GM10847 (cell line): ENCODE measurements around the gene WSB2.
A peak's percentile ranks its signal among the peaks of the same experiment; 100 is the strongest.

Experiments used
- POLR2A ChIP-seq: IDR thresholded peaks from 2 replicates; pipeline ENCODE4 v1.6.1; 2011; ENCODE audit not compliant: insufficient read length; ENCODE audit errors: extremely low read depth

Gene WSB2

DNA sequence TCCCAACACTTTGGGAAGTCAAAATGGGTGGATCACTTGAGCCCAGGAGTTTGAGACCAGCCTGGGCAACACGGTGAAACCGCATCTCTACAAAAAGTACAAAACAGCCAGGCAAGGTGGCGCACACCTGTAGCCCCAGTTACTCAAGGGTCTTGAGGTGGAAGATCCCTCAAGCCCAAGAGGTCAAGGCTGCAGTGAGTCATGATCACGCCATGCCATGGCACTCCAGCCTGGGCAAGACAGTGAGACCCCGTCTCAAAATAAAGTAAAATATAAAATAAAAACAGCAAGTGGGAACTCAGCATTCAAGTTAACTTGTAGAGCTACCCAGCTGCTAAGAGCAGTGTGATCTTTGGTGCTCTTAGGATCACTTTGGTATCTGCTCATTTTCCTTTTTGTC is 31.8 kb downstream of the WSB2 start:
- no peak for TF ChIP-seq POLR2A

DNA sequence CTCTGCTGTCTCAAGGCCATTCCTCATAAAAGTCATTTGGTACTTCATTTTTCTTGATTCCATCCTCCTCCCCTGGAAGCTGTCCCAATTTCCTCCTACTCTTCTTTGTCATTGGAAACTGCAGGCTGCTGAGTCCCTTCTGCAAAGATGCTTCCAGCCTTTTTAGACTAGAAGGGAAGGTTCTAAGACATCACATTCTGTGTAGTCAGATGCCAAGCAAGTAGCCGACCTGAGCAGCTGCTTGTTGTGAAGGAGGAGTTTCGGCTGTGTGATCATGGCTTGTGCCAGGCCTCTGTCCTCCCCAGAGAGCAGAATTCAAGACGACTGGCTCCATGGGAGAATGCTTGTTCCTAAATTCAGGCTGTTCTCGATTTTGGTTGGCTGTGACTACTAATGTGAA is 35.8 kb downstream of the WSB2 start:
- no peak for TF ChIP-seq POLR2A

DNA sequence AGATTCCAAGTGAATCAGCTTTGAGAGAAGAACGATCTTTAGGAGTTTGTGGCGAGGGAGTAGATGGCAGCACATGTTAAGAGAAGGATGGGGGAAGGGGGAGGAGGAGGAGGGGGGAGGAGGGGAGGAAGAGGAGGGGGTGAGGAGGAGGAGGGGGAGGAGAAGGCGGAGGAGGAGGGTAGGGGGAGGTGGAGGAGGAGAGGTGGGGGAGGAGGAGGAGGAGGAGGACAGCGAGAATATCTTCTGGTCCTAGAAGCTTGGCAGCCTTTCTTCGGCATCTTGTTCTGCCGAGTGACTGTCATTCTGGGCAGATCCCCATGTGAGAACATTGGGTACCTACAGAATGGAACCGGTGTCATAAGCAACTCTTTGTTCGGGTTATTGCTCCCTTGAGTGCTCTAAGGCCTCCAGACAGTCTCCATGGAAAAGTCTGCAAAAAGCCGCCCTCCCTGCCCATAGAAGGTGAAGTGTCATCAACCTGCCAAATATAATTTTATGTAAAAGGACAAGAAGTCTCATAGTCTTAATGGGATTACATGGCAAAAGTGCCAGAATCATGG is 37.6 kb downstream of the WSB2 start:
- no peak for TF ChIP-seq POLR2A

DNA sequence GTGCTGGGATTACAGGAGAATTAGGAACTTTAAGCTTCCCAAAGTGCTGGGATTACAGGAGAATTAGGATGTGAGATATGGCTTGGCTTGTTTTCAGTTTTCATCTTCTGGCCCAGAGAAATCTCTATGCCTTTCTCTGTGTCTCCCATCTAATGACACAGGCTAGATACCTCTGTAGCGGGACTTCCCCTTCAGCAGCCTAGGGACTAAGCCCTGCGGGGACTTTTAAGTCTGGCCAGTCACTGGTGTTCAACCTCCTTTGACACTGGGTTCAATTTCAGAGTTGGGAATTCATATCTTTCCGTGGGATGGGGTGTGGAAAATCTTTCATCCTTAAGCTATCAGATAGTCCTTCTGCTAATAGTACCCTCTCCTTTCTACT is 38.3 kb downstream of the WSB2 start:
- TF ChIP-seq POLR2A, result no peak

DNA sequence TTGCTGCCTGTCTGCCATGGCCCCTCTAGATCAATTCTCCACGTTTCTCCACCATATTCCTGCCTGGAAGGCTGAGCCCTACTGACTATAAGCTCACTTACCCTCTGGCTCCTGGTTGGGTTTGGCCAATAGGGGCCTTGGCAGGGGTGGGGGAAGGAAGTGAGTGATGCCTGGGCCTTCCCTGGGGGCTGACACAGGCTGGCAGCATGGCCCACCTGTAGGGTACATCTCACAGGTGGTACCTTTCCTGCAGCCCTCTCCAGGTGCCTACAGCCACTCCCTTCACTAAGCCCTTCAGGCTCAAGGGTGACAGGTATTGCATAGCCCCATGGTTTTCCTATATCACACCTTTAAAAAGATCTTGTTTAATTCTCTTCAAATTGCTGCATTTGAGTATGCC is 40.9 kb downstream of the WSB2 start:
- TF ChIP-seq POLR2A, result no peak

DNA sequence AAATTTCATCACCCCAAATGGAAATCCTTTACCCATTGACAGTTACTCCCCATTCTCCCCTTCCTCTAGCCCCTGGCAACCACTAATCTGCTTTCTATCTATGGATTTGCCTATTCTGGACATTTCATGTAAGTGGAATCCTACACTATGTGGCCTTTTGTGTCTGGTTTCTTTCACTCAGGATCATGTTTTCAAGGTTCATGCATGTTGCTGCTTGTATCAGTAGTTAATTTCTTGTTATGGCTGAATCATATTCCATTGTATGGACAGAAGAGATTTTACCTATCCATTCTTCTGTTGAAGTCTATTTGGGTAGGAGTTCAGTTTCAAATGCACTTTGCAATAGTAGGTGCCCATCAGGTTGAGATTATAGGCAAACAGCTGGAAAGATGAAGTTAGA is 43.1 kb downstream of the WSB2 start:
- no peak for TF ChIP-seq POLR2A

DNA sequence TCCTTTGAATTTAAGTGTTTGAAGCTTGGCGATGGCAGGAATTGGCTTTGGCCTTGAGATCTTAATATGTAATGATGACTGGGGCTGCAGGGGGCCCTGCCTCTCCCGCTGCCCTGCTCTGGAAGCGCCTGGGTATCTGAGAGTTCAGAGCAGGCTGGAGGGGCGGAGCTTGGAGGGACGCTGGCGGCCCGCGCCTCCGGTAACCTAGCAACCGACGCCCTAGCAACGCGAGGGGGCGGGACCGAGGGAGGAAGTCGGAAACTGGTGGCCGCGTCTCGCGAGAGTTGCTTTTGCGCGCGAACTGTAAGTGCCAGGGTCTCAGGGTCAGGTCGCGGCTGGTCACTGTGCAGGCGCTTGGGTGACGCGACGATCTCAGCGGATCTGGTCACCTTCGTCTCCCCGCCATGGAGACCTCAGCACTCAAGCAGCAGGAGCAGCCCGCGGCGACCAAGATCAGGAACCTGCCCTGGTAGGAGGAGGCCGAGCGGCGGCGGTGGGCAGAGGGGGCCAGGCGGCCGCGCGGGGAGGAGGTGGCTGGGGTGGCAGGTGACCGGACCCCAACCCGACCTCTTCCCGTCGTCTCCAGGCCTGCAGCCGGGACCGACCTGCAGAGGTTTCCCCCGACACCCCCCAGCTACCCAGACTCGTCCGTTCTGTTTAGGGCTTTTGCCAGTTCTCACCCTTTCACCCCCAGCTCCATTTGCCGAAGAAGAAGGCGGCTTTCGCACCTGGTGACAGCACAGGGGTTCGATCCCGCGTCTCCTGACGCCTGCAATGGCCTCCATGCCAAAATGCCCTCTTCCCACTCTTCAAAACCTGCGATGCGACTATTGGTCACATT is 44.3 kb downstream of the WSB2 start, which contains the start of gene RFC5:
RFC5 (plus strand) TSS at position 280 of the 841 bp plus-strand sequence; CDS start at position 405, 125 bp downstream.
- peak; percentile 76 for TF ChIP-seq POLR2A

DNA sequence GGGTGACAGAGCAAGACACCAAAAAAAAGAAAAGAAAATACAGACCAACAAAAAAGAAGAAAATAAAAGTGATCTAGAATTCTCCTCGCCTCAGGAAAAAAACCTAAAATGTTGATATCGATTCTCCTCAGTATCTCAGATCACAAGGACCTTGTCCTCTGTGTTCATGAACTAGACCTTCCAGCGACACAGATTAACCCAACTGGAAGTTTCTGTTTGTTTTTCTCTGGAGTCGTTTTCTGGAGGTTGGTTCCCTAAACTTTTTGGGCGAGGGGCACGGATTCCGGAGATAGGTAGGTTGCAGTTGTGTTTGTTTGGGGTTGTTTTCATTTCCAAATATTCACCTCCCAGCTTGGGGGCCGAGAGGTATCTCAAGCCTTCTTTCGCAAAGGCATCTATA is 45.0 kb downstream of the WSB2 start:
- no peak for TF ChIP-seq POLR2A

DNA sequence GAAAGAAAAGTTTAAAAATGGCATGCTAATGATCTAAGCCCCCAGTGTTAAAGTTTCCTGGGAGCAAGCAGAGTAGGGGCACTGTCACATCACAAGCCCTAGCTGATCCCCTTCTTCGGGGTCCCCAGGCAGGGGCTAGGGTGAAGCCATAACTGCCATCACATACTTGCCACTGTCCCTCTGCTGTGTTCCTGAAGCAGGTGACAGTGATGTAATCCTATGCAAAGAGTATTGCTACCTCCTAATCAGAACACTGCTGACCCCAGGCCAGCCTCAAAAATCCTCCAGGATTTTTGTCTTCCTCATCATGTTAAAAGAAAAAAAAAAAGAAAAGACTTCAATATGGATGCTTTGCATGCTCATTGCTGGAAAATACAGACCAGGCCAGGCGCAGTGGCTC is 45.7 kb downstream of the WSB2 start:
- no peak for TF ChIP-seq POLR2A

DNA sequence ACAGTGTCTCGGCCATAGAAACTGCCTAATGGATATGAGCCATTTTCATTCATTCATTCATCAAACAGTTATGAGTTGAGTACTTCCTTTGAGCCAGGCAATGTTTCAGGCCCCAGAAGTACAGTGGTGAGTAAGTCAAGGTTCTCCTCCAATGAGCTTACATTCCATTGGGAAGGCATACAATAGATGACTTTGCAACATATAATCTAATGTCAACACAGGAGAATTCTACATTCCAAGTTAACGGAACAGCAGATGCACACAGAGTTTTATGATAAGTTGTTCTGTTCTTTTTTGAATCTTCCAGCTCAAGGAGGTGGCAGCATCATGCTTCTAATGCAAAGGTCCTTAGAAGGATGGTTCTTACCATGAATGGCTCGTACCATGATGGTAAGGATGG is 47.7 kb downstream of the WSB2 start:
- TF ChIP-seq POLR2A, result no peak

DNA sequence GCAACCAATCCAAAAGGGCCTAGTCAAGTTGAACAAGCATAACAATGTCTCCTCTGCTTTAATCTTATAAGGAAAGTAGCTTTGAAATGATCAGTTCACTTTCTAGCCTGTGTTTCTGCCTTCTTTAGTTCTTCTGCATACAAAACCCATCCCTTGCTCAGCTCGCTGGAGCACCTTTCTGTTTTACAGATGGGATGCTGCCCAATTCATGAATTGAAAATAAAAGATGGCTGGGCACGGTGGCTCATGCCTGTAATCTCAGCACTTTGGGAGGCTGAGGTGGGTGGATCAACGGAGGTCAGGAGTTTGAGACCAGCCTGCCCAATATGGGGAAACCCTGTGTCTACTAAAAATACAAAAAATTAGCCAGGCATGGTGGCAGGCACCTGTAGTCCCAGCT is 49.0 kb downstream of the WSB2 start:
- no peak for TF ChIP-seq POLR2A

DNA sequence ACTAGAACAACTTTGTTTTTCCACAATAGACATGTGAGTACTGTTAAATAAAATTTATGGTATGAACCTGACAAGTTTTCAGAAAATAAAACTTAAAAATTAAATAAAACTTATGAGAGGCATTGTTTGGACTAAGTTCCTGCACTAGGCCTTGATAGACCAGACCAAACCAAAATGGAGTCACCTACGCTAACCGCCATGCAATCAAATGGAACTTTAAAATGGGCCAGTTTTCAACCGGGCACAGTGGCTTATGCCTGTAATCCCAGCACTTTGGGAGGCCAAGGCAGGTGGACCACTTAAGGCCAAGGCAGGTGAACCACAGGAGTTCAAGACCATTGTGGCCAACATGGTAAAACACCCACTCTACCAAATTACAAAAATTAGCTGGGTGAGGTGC is 49.6 kb downstream of the WSB2 start:
- TF ChIP-seq POLR2A, result no peak

DNA sequence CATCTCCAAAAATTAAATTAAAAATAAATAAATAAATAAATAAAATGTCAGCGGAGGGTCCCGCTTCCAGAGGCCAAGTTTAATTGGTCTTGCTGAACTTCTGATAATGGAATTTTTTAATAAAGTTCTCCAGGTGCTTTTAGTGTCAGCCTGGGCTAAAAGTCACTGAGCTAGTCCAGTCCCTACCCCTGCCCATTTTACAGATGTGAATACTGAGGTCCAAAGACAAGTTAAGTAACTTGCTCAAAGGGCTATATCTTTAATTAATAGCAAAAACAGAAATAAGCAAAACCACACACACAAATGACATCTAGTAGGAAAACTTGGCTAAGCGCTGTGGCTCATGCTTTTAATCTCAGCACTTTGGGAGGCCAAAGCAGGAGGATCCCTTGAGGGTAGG is 50.1 kb downstream of the WSB2 start:
- TF ChIP-seq POLR2A, result no peak

DNA sequence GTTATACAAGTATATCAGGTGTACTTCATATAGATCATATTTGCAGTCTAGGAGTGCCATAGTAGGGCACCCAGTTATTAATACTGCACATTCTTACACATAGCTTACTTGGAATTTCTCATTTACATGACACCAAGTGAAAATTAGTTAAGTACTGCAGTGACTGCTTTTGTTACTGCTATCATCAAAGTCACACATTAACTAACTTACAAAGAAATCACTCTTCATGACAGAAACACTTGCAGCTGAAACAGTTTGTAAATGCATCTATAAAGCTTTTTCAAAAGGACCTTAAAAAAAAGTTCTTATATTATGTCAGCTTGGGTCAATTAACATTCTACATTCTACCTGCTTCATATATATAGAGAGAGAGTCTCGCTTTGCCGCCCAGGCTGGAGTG is 62.3 kb downstream of the WSB2 start:
- TF ChIP-seq POLR2A, result no peak

DNA sequence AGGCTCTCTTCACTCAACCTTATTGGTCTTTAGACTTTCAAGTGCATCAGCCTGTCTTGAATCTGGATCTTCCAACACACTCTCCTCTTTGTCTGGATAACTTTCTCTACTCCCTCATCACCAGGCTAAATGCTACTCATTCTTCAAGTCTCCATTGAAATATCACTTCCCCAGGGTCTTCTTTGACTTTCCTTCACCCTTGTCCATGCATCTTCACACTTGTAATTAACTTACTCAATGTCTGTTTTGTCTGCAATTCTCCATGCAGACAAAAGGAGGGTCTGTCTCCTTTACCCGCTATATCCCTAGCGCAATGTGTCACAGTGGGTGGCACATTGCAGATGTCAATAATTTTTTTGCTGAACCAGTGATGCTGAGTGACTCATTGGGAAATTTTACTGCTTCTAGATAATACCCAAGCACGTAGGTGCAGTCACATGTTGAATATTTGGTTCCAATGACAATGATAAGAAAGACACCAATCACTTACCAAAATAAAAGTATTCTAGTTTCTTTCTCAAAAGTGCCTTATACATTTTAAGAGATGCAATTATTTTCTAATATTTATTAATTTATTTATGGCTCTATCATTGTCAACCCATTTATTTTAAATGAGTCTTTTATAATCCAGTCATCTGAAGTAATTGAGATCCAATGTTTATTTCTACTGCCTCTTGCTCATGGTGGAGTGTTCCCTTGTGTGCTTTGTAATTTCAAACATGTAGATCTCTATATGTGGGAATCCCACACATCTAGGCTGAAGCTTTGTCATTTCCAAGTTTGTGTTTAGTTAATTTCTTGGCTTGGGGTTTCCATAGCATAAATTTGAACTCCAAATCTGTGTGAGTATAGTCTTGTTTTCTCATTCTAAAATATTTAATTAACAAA is 66.2 kb downstream of the WSB2 start:
- TF ChIP-seq POLR2A, result no peak
